Adipose tissue (tissue), 3 donors: ENCODE data around the gene CLEC16A. TPM values are rescaled to one million over a fixed set of nuclear protein-coding genes. Genes with fewer than 3 reads are reported as not detected.
"Not testable (repeated sequence)": the region's sequence is repeated elsewhere in the genome, so short reads cannot be mapped to it uniquely, and the experiment has no call there.

Experiments
- H3K27ac ChIP-seq: one replicate; pipeline ENCODE4 v1.5.1; 2013; ENCODE audit warnings: low read depth, low read length
- WGBS, 3 donors: extraction: QIAGEN DNeasy Blood & Tissue Kit; methylation state at CpG; one replicate each; pipeline ENCODE4 v1.1.7; 2013; 5-methylcytosine and 5-hydroxymethylcytosine counted together
- polyA plus RNA-seq, 3 donors: library from polyadenylated mRNA; stranded (reverse); fragments of 200-250 nt; gene quantifications; one replicate each; pipeline ENCODE4 v1.2.3, GENCODE V29; 2013
- donor health status: healthy with polysubstance abuse.
- donor health status: Bipolar disorder and iron deficiency.
- donor health status: healthy.

The CLEC16A gene
- polyA plus RNA-seq, 3 donors: 4.9 to 10.9 (median 7.9) TPM

DNA sequence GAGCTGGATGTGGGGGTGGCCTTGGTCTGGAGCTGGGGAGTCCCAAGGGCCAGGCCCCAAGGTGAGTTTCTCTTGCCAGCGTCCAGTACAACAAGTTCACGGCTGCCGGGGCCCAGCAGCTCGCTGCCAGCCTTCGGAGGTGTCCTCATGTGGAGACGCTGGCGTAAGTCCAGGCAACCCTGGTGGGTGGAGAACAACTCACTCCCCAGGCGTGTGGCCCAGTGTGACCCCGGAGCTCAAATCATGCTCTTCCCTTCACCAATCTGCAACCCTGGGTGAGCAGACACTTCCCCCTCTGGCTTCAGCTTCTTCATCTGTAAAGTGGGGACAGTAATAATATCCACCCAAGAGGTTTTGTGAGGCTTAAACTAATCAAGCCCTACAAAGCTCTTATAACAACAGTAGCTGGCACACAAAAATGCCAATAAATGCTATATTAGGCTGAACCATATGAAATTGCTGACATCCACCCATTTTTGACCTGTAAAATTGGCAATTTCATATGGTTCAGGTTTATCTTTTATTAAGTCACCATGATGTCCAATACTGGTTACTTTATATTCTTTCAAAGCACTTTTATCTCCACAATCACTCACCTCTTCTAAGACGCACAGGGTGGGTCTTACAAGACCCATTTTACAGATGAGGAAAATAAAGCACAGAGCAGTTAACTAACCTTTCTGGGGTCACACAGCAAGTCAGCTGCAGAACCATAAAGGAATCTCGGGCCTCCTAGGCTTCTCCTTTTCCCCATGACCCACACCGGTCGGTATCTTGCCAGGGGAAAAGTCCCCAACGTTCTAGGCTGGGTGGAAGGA, 21.8 kb upstream of the CLEC16A start:
- H3K27ac ChIP-seq: no peak overlapping the region
- WGBS, 3 donors: 67 to 71% (median 69%) methylated on average over 14 of the region's 14 CpGs

- H3K27ac ChIP-seq: no peak overlapping the region
- WGBS, 3 donors: 77 to 93% (median 92%) methylated on average over 10 of the region's 10 CpGs
Measured at GRCh38 chr16:10923146-10923649, 21.2 kb upstream of the CLEC16A start.

DNA sequence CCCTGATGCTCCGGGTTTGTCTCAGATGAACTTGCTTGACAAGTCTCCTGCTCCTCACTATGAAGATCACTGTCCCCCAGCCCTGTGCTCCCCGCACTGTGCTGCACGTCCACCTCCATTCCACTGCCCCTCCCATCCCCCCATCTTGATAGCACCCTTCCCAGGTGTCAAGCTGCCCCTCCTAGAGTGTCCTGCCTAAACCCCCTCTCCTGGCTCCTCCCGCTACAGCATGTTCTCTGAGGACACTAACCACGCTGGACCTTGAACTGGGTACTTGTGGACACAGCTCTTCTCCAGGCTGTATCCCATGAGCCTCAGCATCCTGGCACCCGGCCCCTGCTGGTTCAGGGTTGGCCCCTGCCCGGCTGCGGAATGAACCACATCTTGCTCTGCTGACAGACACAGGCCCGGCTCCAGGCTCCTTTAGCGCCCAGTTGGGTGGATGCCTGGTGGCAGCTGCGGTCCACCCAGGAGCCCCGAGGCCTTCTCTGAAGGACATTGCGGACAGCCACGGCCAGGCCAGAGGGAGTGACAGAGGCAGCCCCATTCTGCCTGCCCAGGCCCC, 20.6 kb upstream of the CLEC16A start:
- 57 to 91% (median 70%) methylated on average over 14 of the region's 14 CpGs for WGBS, 3 donors
- H3K27ac ChIP-seq: no peak overlapping the region

GRCh38 chr16:10925285-10925684, 19.1 kb upstream of the CLEC16A start:
- WGBS, 3 donors: 95 to 100% (median 98%) methylated on average over 3 of the region's 3 CpGs
- H3K27ac ChIP-seq: not testable (repeated sequence)

DNA sequence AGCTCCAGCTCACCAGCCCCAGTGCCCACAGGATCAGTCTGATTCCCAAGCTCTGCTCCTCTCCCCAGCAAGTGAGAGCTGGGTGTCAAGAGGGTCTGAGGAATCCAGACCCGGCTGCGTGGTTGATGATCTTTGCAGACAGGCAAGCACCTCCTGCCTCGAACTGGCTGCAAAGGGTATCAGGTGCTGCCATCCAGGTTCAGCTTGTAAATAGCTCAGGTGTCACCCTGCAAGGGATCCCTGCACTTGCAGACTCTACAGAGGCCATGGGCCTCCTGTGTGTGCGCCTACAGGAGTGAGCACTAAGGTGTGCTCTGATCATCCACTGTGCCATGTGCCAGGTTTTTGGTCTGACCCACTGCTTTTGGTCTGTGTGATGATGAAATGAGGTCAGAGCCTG, 18.3 kb upstream of the CLEC16A start:
- 62 to 83% (median 81%) methylated on average over 4 of the region's 4 CpGs for WGBS, 3 donors
- H3K27ac ChIP-seq: no peak overlapping the region

- H3K27ac ChIP-seq: no peak overlapping the region
- 92 to 95% (median 92%) methylated on average over 5 of the region's 5 CpGs for WGBS, 3 donors
Measured at GRCh38 chr16:10926867-10927266, 17.5 kb upstream of the CLEC16A start.

DNA sequence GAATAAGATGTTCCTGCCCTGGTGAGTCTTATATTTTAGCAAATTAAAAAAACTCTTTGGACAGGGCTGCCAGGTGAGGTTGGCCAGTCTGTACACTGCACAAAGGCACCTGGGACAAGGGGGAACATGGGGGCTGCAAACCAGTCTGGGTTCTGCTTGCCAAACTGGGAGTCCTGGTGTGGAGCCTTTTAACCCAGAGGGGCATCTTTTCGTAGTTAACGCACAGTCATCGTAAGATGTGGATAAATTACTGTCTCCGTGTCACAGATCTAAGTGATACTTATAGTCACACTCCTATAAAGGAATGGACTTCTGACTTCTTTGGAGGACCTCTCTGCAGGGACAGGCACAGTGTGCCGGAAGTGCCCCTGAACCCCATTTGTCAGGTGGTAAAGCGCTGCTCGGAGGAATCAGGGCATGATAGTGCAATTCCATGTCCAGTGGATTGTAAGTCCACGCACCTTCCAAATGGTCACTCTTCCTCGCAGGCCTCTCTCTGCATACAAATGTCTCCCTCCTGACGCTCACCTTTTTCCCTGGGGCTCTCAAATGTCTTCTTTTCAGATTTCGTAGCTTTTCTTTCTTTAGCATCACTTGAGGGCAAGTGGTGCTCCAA, 16.8 kb upstream of the CLEC16A start:
- H3K27ac ChIP-seq: no peak overlapping the region
- 96% methylated on average over 11 of the region's 11 CpGs for WGBS, 3 donors

GRCh38 chr16:10929097-10929496, 15.3 kb upstream of the CLEC16A start:
- H3K27ac ChIP-seq: not testable (repeated sequence)
- 65 to 87% (median 83%) methylated on average over 12 of the region's 12 CpGs for WGBS, 3 donors

DNA sequence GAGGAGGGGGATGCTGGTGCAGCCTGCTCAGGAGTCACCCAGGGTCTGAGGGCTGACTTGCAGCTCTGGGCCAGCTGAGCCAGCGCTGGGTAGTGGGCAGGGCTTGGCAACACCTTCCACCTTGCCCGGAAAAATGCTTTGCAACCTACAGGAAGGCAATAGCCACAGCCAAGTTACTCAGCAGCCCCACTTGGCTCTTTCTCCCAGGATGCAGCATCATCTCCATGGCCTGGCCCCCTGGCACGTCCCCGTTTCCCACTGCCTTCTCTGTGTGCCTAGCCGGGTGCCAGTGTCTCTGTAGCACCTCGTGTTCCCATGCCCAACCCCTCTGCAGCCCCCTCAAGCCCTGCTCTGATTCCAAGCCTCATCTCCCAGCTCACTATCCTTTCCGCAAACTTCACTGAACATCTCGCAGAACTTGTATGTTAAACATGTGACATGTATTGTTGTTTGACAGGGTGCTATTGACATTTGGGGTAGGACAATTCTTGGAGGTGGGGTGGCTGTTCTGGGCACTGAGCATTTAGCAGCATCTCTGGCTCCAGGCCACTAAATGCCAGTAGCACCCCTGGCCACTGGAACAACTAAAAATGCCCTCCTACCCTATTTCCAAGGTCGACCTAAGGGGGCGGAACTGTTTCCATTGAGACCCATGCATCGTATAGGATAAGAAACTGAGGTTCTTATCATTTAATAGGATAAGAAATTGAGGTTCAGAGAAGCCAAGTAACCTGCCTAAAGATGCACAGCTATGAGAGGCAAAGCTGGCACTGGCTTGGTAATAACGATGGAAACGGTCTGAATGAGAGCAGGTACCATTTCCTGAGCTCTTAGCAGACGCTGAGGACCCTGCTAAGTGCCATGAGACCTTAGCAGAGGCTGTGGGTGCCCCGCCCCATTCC, 14.3 kb upstream of the CLEC16A start:
- 58 to 75% (median 58%) methylated on average over 15 of the region's 15 CpGs for WGBS, 3 donors
- no peak overlapping the region for H3K27ac ChIP-seq

GRCh38 chr16:10930755-10931093, 13.6 kb upstream of the CLEC16A start:
- WGBS, 3 donors: 75 to 77% (median 76%) methylated on average over 2 of the region's 2 CpGs
- H3K27ac ChIP-seq: no peak overlapping the region

GRCh38 chr16:10931134-10931533, 13.2 kb upstream of the CLEC16A start:
- WGBS, 3 donors: 56 to 76% (median 59%) methylated on average over 7 of the region's 7 CpGs
- no peak overlapping the region for H3K27ac ChIP-seq

GRCh38 chr16:10931977-10932632, 12.3 kb upstream of the CLEC16A start:
- H3K27ac ChIP-seq: no peak overlapping the region
- 93 to 95% (median 94%) methylated on average over 11 of the region's 11 CpGs for WGBS, 3 donors

GRCh38 chr16:10932959-10933710, 11.2 kb upstream of the CLEC16A start:
- WGBS, 3 donors: 70 to 85% (median 80%) methylated on average over 11 of the region's 11 CpGs
- no peak overlapping the region for H3K27ac ChIP-seq

- 69 to 95% (median 78%) methylated on average over 8 of the region's 8 CpGs for WGBS, 3 donors
- no peak overlapping the region for H3K27ac ChIP-seq
Measured at GRCh38 chr16:10933865-10934264, 10.5 kb upstream of the CLEC16A start.

- 94 to 95% (median 94%) methylated on average over 13 of the region's 13 CpGs for WGBS, 3 donors
- H3K27ac ChIP-seq: no peak overlapping the region
Measured at GRCh38 chr16:10934325-10935107, 9.8 kb upstream of the CLEC16A start.

DNA sequence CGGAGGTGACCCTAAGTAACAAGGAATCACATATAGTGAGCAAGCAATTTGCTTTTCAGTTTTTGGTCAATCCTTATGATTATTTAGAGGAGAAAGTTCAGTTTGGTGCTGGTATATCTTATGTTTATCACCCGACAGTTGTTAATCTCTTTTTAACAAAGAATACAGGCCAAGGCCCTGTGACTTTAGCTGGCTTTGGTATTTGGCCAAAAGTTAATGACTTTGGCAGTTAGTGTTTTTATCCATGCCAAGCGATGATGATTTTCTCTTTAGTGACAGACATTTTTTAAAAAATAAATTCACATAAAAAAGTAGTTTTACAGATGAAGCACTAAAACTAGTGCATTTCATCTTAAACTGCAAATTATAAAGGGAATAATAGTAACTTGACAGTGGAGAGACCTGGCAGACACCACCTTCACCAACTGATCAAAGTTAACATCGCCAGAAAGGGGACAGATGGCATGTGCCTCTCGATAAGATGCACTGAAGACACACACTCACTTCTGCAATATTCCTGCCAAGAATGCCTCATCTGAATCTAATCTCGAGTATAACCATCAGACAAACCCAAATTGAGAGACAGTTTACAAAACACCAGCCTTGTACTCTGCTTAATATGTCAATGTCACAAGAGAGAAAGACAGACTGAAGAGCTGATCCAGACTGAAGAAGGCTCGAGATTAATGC, 9.0 kb upstream of the CLEC16A start:
- WGBS, 3 donors: 35 to 55% (median 42%) methylated on average over 7 of the region's 7 CpGs
- H3K27ac ChIP-seq: no peak overlapping the region
